ENCODE data around the gene CAPZB.
A peak's percentile ranks its signal among the peaks of the same experiment; 100 is the strongest.

CAPZB gene

DNA sequence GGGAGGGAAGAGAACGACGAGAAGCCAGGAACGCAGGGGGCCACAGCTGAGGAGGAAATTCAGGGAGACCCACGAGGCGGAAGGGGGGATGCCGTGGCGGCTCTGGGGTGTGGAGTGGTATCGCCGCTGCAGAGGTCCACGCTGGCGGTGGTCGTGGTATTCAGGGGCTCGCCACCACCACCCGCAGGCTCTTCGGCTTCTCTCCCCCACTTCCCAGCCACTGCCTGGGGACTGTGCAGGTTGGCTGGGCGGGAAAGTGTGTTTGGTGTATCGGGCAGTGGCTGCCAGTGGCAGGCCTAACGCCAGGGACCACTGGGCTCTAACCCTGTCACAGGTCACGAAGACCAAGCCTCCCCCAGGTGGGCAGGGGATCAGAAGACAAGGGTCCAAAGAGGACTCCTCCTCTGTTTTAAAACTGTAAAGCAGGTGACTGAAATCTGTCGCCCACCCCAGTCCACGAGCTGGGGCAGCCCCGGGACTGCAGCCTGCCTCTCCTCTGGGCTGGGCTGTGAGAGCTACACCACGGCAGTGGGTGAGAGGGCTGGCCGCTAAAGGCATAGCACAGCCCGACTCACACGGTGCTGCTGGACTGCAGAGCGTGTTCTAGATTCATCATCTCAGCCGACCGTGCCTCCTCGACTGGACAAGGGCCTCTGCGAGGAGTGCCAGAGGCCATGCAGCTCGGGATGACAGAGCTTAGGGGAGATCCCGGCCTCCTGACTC, 142.3 kb downstream of the CAPZB start:
- DNase-seq = no peak

DNA sequence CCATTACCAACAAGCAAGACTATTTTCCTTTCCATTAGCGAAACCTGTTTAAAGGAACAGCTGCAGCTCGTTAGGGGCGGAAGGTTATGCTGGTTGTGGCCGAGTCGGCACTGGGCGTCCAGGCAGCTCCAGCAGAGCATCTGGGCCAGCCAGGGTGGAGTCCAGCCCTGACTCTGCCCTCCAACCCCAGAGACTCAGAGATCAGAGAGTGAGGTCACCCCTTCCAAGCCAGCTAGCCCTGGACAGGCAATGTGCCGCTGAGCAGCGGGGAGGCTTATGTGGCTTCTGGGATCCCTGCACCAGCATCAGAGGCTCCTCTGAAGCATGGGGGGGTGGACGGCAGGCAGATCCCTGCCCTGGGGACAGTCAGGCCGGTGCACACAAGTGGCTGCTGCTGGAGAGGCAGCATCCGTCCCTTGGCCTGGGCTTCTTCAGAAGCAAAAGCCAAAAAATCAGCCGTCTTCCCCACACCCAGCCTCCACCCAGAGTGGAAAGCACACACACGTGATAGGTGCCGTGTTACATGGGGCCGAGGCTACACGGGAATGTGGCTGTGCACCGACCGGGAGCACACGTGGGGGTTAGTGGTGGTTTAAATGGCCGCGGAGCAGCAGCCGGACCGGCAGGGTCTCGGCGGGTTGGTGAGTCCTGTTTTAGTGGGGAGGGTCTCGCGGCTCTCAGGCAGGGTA, 143.1 kb downstream of the CAPZB start:
- DNase-seq = no peak

DNA sequence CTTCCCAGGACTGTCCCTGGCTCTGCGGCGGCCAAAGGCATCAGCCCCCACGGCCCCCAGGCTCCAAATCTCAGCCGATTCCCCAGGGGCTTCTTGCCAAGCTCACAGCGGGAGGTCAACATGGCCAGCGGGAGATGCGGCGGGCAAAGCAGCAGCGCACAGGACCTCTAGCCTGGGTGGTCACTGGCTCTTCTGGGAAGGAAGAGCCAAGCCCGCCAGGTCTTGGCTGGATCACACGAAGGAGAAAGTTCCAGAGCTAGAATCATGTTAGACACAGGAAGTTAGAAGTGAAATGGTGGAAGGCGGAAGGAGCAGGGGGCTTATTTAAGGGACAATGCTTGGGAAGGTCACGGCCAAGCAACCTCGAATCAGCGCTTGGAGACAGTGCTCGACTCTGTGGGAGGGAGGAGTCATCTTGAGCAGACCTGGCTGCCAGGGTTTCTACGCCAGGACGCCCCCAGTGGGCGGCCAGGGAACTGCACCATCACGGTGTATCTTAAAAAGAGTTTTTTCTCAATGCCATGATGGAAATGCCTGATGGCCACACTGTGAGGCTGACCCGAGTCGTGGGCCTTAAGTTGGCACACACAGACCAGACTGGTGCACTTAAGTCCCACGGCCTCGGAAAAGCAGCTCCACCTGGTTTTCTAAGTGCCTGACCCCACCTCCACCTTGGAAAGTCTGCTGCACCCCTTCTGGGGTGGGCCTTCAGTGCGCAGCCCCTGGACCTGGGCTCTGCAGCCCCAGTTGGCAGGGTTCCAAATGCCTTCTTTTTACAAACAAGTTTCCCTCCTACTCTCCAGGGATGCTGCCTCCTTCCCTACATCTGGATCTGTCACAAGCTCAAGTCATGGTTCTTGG, 143.9 kb downstream of the CAPZB start:
- peak; percentile 35 for DNase-seq

DNA sequence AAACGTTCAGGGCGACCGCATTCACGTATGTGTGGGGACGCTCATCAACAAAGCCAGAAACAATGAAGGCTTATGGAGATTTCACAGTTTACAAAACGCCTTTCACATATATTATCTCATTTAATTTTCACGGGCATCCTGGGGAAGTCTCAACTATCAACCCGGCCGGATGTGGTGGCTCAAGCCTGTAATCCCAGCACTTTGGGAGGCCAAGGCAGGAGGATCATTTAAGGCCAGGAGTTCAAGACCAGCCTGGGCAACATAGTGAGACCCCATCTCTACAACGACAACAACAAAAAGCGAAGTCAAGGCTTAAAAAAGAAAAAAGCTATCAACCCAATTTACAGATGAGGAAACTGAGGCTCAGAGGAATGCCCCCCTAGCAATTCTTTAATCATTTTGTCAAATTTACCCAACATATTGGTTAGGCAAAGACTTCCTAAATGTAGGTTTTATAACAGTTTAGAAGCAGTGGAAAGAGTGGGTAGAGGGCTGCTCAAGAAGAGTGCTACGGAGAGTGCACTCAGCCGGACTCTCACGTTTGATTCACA, 144.9 kb downstream of the CAPZB start:
- DNase-seq = no peak

DNA sequence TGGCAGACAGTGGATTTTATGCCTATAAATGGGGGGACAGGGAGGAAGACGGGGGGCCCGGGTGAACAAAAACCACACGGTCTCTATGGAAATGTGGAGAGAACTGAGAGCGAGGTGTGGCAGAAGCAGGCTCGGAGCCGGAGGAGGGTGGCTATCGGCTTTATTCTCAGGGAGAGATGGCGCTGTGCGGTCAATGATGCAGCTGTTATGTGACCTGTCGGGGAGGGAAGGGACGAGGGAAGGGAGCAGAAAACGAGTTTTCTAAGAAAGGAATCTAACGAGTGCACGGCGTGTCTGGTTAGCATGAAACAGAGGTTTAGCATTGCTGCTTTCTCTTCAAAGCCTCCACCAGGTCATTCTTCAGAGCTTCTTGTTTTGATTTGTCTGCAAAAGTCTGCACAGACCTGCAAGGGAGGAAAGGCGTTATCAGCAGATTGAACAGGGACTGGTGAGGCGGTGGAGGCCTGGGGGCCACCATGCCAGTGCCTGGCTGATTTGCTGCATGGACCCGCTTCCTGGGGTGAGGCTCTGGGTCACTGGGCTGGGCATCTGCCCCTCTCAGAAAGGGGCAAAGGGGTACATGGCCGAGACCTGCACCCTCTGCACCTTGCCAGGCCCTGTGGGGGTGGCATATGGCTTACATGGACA, 146.0 kb downstream of the CAPZB start:
- peak; percentile 14 for DNase-seq

DNA sequence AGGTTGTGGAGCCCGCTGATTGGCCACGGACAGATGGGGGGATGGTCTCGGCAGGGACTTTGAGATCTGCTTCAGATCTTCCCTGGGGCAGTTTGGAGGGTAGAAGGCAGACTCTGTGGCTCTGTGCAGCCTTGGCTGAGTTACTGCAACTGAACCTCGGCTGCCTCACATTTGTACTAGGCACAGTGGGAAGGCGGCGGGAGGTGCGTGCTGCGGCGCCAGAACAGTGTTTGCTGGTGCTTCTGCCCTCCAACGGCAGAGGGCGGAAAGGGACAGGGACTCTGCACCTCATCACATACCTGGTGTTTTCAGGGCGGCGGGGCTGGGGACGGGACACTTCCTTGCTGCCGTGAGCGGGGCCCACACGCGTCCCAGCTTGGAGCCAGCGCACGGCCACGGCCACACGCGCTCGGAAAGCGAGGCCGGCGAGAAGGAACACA, 147.0 kb downstream of the CAPZB start:
- DNase-seq = peak; percentile 42

DNA sequence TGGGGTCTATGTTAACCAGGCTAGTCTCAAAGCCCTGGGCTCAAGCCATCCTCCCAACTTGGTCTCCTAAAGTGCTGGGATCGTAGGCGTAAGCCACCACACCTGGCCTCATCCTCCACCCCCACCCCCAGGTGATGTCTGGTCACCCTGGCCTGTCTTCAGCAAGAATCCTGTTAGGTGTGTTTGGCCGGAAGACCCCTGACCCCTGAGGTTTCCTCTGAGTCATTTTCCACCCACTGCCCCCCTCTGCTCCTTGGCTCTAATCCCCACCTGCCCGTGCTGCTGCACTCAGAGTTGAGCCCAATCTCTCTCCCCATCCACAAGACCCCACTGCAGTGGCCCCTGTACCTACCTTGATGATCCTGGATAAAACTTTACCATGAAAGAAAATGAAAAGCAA, 148.1 kb downstream of the CAPZB start:
- DNase-seq = no peak

DNA sequence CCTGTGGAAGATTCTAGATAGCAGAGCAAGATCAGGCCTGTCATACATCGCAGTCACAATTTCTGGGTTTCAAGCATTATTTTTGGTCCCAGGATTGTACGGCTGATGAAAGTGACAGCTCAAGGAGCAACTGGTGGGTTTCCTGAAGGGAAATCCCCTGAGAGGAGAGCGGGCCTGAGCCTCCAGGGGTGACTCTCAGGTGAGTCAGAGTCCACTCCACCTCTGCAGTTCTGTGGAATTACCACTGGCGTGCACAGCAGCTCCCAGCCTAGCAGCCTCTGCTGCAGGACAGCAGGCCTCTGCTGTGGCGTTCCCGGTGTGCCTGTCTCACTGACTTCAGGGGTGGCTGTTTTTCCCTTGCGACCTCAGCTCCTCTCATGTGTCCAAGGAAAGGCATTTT, 148.8 kb downstream of the CAPZB start:
- no peak for DNase-seq

DNA sequence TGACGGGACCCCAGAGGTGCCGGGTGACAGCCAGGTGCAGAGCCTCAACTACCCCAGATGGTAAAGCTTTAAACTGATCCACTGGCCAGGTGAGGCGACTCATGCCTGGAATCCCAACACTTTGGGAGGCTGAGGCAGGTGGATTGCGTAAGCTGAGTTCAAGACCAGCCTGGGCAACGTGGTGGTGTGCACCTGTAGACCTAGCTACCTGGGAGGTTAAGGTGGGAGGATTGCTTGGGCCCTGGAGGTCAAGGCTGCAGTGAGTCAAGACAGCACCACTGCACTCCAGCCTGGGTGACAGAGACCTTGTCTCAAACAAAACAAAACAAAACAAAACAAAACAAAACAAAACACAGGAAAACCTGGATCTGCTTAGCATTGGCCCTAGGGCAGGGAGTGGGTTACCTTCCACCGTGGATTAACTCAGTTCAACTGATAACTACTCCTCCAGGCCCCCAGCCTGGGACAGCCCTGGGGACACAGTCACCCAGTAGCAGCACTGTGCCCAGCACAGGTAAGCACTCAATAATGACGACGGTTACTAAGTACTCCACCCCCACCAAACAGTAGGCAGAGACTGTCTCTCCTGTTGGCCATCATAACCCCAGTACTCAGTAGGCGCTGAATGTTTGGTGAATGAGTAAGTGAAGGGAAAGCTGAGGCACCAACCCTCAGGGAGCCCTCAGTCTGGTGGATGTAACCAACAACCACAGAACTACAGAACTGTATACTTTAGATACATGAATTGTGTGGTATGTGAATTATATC, 151.6 kb downstream of the CAPZB start:
- DNase-seq = no peak

DNA sequence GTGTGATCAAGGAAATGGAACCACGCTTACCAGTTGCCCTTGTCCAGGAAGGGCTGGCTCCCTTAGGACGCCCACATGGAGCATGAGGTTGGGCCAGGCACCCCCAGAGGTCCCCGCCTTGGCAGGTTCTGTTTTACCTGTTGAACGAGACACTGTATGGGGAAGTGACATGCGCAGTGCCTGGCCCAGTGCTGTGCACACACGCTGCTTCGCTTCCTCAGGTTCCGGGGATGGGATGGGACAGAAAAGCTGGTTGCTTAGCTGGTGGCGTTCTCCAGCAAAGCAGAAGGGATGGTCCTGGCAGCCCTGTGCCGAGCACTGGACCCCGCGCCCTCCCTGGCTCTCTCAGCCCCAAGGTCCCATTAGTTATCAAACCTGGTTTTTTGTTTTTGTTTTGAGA, 152.5 kb downstream of the CAPZB start:
- no peak for DNase-seq

DNA sequence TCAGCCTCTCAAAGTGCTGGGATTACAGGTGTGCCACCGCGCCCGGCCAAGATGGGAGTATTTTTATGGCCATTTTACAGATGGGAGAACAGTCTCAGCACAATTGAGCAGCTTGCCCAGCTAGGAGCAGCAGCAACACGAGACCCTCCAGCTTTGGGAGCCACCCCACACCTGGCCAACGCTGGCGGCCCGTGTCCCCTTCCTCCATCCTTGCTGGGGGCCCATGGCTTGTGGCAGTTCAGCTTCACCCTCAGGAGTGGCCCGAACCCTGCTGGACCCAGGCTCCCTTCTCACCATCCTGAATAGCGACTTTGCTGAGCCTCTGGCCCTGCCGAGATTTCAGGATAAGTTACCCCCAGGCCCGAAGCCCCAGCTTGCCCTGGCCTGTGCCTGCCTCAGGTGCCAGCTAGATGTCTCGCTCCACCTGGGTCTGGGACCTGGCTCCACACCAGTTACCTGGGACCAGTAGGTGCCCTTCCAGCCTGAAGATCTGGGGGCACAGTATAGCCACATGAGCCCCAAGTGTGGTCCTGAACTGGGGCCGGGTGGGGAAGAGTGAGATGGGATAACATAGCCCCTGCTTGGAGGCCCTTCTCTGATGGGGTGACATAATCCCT, 154.0 kb downstream of the CAPZB start:
- no peak for DNase-seq

DNA sequence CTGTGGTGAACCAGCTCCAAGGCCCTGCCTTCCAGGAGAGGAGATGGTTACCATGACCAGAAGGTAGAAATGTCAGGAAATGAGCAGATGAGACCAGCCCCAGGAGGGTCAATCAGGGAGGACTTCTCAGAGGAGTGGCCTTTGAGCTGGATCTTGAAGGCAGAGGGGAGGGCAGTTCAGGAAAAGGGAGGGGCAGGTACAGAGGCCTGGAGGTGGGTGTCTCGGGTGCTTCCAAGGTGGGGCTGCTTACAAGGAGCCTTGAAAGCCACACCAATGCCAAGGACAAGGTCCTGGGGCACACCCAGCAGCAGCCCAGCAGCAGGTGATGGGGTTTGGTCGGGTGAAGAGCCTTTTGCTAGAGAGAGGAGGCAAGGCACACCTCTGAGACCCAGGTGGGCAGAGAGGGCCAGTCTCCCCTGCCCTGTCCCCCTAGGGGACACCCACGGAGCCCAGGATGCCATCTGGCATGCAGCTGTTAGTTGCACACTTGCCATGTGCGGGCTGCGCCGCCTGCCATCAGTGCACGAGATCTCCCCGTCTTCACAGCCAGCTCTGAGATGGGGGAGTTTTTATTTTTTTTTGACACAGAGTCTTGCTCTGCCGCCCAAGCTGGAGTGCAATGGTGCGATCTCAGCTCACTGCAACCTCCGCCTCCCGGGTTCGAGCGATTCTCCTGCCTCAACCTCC, 154.7 kb downstream of the CAPZB start:
- no peak for DNase-seq

DNA sequence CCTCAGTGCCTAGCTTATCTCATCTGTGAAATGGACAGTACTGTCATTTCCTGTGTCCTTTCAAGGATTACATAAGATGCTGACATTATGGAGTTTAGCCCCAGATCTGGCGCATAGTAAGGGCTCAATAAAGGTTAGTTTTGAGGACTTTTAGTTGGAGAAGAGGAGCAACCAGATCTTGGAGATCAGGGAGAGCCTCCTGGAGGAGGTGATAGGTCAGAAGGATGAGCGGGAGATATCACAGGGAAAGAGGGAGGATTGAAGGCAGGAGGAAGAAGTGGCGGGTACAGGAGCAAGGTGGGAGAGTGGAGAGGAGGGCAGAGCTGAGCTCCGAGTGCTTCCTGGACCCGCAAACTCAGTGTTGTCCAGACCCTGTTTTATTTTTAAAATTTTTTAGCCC, 155.7 kb downstream of the CAPZB start:
- DNase-seq = no peak

DNA sequence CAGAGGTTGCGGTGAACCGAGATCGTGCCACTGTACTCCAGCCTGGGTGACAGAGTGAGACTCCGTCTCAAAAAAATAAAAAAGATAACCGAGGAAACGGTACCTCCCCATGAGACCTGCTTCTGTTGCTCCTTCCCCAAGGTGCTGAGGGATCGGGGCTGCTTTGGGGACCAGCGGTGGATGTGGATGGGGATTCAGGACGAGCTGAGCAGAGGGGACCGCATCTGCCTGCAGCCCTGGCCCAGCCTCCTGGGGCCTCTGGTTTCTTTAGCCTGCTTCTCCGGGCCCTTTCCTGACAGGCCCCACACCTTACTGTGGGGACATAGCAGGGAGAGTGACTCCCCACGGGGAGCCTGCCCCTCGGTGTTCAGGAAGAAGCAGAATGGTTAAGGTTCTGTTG, 156.2 kb downstream of the CAPZB start:
- no peak for DNase-seq

DNA sequence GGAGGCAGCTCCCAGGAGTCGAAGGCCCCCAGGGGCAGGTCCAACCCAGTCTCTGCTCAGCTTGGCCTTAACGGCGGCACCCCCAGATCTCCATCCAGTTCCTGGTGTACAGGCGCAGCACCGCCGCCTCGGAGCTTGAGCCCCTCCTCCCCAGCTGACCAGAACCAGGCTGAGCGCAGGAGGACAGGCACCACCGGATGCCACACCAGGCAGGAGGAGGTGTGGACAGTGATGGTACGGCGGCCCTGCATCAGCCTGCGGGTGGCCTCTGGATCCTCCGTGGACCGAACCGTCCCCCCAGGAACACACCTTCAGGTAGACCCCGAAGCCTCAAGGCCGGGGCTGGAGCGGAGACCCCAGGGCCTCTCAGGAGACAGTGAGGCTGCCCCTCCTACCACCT, 156.9 kb downstream of the CAPZB start:
- no peak for DNase-seq

DNA sequence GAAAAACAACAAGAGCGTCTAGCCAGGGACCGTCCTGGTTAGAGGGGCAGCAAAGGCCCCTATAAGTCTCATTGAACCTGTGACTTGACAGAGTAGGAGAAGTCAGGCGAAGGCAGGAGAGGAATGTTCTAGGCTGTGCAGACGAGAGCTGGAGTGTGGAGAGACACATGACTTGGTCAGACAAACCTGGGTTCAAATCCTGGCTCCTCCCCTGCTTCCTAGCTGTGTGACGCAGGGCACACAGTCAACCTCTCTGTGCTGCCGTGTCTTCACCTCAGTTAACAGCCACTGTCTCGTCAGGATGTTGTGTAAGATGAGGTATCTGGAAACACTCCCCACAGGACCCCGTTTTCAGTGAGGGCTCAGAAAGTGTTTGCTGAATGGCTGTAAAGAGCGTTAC, 157.6 kb downstream of the CAPZB start:
- no peak for DNase-seq

DNA sequence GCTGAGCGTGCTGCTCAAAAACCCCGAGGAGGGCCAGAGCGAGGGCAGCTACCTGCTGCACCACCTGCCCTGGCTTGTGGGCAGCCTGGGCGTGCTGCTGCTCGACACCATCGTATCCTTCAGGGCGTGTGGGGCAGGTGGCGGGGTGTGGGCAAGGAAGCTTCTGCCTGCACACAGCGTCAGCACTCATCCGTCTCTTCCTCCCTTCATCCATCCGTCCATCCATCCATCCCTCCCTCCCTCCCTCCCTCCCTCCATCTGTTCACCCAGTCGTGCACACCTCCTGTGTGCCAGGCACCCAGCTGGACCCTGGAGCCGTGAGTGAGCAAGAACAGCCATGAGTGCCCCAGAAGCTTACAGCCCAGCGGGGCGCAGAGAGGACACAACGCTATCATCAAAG, 158.0 kb downstream of the CAPZB start:
- DNase-seq = no peak

DNA sequence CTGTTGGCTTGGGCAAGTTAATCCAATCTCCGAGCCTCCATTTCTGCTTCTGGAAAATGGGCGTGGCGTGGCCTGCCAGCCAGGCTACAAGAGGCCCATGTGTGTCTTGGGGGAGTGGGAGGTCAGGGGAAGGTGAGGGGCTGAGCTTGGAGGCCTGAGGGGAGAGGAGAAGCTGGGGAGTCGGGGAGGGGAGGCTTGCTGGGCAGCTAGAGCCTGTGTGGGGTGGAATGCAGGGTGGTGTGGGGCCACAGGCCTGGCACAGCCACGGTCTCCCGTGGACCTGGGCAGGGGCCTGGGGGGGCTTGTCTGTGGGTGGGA, 158.6 kb downstream of the CAPZB start:
- DNase-seq = no peak

DNA sequence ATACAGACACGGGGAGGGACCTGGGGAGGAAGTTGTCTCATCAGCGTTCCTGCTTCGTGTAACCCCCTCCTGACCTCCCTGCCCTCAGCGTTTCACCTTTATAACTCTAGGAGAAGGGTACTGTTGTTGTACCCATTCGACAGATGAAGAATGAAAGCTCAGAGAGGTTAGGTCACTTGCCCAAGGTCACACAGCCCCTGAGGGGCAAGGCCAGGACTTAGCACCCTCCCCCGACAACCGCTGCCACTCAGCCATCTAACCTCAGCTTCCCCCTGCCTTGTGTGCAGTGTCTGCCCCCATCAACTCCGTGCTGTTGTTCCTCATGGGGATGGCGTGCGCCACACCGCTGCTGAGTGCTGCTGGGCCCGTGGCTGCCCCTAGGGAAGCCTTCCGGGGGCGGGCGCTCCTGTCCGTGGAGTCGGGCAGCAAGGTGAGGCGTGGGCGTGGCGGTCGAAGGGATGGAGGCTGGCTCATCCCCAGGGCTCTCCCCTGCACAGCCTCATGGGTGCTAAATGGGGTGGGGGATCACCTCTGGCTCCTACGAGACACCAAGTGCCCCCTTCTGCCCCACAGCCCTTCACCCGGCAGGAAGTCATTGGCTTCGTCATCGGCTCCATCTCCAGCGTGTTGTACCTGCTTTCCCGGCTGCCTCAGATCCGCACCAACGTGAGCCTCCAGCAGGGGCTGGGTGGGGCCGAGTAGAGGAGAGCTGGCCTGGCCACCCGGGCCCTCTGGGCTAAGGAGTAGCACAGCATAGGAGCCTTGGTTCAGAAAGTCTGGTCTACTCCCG, 159.2 kb downstream of the CAPZB start:
- no peak for DNase-seq

DNA sequence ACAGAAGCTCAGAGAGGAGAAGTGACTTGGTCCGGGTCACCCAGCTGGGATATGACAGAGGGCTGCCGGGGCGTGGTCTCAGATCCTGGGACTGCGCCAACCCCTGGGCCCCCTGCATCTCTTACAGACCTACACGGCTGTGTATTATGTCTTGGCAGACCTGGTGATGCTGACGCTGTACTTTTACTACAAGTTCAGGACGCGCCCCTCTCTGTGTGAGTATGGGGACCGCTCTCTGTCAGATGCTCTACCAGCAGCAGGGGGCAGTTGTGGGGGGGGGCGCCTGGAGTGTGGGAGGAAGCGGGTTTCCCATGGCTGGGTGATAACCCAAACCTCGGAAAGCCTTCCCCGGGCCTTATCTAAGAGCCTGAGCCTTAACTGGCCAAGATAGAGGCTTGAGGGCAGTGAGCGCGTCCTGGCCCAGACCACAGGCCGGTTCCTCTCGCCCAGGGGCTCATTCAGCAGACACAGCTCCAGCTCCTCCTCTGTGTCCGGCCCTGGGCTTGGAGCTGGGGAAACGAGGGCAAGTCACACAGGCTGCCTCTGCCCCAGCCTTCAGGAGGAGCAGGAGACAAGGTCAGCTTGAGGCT, 159.9 kb downstream of the CAPZB start:
- no peak for DNase-seq
